A172 (cell line): ENCODE results near the gene NUDT22. TPM values are rescaled to one million over a fixed set of nuclear protein-coding genes. Genes with fewer than 3 reads are reported as not detected.

Experiments
- DNase-seq: peaks from one replicate; pipeline ENCODE4 v3.0.0-alpha.2; 2015; ENCODE audit warnings: low spot score
- total RNA-seq: library from RNA; depleted of rRNA; stranded (reverse); fragments of >200 nt; shearing (Covaris generic); gene quantifications from 2 replicates; pipeline ENCODE4 v1.2.3, GENCODE V29; 2014

NUDT22 gene
- total RNA-seq, 1 experiment from 2014 or later, result 49.3 TPM

DNA sequence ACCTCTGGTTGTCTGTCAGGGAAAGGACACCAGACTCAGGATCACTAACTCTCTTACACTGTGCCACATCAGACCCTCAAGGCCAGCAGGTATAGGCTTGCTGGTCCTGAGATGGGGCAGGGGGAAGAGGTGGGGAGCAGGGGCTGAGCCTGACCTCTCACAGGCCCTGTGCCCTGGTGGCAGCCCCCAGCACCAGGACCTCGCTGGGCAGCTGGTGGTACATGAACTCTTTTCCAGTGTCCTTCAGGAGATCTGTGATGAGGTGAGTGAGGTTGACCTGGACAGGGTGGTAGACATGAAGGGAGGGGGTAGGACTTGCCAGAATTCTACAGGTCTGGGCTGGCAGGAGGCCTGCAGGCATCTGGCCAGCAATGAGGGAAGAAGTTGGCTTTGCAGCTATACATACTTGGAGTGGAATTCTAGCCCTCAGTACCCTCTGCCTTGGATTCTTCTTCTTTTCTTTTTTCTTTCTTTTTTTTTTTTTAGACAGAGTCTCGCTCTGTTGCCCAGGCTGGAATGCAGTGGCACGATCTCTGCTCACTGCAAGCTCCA is 1.4 kb downstream of the NUDT22 start:
- no peak for DNase-seq

DNA sequence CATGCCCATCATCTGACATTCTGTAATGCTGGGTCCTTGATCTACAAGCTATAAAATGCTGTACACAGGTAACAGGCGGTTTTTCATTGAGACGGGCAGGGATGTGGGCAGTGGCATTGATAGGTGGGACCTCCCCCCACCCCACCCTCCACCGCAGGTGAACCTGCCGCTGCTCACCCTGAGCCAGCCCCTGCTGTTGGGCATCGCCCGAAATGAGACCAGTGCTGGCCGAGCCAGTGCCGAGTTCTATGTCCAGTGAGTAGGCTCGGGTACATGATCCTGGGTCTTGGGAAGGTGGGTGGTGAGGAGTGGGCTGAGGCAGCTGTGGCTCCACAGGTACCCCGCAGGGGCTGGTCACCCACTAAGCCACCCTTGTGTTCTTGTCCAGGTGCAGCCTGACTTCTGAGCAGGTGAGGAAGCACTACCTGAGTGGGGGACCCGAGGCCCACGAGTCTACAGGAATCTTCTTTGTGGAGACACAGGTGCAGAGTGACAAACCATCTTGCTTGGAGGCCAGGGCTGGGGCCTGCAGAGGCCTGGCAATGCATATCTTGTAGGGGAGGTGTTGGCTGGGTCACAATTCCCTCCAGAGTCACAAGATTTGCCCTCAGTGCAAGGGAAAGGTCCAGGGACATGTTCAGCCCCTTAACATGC is 3.1 kb downstream of the NUDT22 start:
- DNase-seq, result no peak

DNA sequence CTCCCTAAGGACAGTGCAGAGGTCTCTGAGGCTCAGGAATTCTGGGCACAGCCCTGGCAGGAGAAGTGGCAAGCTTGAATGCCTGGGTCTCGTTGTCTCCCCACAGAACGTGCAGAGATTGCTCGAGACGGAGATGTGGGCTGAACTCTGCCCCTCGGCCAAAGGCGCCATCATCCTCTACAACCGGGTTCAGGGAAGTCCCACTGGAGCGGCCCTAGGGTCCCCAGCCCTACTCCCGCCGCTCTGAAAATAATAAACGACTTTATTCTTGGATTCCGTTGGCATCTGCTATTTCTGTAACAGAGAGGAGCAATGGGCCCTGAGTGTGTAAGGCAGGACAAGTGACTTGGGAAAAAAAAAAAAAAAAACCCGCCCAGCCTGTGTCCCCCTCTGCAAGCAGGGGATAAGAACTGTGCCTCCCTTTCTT is 3.7 kb downstream of the NUDT22 start:
- no peak for DNase-seq

DNA sequence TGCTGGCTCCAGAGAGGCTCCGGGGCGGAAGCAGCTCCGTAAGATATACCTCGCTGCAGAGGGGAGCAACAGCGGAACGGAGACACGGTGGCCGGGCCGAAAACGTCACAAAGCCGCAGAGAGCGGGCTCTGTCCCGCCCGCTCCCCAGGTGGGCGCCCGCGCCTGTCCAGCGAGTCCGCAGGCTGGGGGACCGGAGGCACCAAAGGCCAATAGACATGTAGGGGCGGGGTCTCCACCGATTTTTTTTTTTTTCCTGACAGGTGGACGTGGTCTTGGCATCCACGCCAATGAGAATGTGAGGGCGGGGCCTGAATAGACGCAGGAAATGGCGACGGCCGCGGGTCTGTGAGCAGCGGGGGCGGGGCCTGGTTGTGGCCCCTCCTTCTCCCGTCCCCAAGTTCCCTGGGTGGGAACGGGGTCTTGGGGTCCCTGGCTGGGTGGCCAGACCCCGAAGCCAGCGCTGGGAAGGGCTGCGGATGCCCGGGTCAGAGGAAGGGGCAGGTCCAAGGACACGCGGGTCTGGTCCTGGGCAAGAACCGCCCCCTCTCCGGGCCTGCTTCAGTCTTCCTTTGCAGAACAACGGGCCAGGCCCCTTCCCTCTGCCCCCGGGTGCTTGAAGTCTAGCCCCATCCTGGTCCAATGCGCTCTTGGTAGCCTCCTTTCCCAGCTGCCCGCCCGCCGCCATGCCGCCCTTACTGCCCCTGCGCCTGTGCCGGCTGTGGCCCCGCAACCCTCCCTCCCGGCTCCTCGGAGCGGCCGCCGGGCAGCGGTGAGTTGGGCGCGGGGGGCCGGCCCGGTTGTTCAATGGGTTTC is 4.3 kb downstream of the NUDT22 start, which contains the start of gene DNAJC4:
DNAJC4 (plus strand) TSS at position 378 of the 814 bp plus-strand sequence; CDS start at position 685, 307 bp downstream.
- DNase-seq, result peak; percentile 84

DNA sequence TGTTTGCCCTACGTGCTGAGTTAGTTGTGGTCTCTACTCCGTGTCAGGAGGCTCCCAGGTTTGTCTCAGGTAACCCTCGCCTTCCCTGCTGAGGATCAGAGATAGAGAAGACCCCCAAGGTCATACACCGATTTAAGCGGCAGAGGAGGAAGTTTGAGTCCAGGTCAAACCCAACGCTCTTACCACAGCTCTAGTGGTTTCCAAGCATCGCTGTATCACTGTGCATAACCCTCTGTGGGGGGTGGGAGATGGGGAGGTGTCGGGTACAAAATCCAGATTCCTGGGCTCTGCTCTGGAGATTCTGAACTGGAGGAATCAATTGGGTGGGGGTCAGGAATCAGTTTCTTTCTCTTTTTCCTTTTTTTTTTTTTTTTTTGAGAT is 4.9 kb downstream of the NUDT22 start:
- no peak for DNase-seq

DNA sequence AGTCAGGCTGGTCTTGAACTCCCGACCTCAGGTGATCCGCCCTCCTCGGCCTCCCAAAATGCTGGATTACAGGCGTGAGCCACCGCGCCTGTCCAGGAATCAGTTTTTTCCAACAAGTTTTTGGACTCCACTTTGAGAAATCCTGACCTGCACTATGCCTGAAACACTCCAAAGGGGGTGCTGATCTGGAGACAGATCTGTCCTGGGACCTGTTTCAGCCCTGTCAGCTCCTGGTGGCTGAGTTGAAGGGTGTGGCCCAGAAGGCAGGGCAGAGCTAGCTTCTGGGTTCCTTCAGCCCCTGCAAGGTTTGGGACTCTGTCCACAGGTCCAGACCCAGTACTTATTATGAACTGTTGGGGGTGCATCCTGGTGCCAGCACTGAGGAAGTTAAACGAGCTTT is 5.5 kb downstream of the NUDT22 start:
- DNase-seq, result no peak

DNA sequence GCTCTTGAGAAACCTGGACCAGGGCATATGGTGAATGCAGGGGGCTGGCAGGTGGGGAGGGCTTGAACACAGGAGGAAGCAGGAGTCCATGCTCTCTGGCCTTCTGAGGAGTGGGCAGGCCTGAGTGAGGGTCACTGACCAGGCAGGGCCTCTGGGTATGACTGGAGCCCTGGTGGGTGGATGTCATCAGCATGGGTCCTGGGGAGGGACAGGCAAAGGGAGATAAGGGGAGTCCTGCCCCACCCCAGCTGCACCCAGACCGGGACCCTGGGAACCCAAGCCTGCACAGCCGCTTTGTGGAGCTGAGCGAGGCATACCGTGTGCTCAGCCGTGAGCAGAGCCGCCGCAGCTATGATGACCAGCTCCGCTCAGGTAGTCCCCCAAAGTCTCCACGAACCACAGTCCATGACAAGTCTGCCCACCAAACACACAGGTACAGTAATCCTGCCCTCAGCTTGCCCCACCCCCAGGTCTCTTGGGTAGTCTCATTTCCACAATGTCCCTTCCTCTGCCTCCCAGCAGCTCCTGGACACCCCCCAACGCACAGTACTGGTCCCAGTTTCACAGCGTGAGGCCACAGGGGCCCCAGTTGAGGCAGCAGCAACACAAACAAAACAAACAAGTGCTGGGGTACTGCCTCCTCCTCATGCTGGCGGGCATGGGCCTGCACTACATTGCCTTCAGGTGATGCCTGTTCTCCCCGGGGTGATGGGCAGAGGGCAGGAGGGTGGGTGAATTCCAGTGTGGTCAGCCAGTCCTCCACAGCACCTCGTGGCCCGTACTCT is 6.3 kb downstream of the NUDT22 start:
- DNase-seq, result no peak

DNA sequence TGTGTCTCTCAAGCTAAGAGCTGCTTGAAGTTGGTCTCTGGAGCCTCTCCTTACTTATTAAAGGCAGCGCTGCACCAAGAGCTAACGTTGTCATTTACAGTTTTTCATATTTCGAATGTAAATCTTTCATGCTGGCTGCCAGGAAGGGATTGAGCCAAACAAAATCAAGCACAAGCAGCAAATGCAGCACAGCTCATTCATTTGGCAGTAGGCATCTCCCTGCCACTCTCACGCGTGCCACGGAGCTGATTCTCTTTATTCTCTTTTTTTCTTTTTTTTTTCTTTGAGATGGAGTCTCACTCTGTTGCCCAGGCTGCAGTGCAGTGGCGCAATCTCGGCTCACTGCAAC is 6.9 kb downstream of the NUDT22 start:
- no peak for DNase-seq

DNA sequence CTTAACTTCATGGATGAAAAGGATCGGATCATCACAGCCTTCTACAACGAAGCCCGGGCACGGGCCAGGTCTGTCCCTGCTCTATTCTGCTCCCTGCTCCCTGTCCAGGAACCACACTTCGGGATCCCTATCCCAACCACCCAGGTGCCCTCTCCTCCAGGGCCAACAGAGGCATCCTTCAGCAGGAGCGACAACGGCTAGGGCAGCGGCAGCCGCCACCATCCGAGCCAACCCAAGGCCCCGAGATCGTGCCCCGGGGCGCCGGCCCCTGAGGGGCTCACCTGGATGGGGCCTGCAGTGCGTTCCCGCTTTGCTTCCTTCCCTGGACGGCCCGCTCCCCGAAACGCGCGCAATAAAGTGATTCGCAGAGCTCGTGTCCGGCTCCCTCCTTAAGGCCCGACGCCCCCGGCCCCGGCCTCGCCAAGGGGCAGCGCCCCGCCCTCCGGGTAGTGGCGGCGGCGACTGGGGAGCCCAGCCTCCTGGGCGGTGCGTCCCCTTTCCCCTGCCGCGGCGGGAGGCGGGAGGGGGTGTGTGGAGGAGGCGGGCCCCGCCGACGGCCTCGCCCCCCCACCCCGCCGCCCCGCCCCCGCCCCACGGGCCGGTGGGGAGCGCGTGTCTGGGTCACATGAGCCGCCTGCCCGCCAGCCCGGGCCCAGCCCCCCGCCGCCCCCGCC is 8.0 kb downstream of the NUDT22 start, which contains the start of gene VEGFB:
VEGFB (plus strand) TSS at position 672 of the 674 bp plus-strand sequence. CDS start 250 bp downstream, outside the sequence.
- DNase-seq, result no peak

DNA sequence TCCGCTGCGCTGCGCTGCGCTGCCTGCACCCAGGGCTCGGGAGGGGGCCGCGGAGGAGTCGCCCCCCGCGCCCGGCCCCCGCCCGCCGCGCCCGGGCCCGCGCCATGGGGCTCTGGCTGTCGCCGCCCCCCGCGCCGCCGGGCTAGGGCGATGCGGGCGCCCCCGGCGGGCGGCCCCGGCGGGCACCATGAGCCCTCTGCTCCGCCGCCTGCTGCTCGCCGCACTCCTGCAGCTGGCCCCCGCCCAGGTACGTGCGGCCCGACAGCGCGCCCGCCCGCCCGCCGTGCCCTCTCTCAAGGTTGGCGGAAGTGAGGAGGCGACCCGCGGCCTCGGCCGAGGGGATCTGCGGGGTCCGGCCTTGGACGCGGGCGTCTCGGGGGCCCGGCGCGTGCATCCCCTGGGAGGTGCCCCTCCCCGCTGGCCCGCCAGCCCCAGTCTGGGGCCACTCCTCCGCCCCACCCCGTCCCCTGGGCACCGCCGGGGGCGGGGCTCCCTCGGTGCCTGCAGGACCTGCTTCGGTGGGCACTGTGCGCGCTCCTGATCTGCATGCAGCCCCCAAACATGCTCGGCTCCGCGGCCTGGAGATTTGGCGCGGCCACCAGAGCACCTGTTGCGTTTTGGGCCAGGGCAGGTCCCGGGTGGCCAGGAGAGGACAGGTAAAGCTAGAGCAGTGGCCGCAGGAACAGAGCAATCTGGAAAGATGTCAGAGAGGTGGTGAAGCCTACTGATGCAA is 8.7 kb downstream of the NUDT22 start:
- no peak for DNase-seq

DNA sequence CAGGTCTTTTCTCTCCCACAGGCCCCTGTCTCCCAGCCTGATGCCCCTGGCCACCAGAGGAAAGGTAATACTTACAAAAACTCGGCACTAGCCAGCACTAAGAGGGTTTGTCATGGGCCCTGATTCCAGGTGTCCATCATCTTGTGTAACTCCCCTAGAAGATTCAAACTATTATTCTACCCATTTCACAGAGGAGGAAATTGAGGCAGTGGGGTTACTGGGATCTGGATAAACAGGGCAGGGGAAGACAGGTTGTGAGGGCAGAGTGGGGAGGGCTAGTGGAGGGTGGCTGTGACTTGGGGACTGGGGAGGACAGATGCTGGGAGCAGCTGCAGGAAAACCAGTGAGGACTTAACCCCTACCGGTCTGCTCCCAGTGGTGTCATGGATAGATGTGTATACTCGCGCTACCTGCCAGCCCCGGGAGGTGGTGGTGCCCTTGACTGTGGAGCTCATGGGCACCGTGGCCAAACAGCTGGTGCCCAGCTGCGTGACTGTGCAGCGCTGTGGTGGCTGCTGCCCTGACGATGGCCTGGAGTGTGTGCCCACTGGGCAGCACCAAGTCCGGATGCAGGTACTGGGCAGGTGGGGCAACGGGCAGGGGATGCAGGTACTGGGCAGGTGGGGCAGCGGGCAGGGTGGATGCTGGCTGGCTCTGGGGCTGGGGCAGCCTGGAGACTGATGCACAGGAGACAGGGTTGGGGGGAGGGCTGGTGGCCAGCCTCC is 9.5 kb downstream of the NUDT22 start:
- no peak for DNase-seq

DNA sequence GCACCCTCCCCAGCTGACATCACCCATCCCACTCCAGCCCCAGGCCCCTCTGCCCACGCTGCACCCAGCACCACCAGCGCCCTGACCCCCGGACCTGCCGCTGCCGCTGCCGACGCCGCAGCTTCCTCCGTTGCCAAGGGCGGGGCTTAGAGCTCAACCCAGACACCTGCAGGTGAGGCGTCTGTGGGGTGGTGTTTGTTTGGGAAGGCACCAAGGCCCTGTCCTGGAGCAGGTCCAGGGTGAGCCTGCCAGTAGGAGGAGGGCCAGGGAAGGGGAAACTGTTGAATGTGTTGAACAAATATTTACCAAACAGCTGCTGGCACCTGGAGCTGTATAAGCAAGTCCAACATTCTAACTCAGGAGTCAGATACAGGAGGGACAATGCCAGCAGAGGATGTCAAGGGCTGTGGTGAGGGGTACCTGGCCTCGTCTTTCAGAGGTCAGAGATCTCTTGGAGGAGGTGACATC is 11.4 kb downstream of the NUDT22 start:
- no peak for DNase-seq

DNA sequence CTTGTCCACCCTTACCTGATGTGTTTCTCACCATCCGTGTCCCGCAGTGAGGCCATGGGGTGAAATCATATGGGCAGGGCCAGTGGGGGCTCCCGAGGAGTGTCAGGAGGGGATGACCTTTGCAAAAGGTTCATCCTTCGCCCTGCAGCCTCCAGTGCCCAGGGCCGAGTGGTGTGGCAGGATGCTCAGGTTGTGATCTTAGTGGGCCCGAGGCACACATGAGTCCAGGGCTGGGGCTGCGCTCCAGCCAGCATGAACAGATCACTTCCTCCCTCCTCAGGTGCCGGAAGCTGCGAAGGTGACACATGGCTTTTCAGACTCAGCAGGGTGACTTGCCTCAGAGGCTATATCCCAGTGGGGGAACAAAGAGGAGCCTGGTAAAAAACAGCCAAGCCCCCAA is 12.0 kb downstream of the NUDT22 start:
- no peak for DNase-seq

DNA sequence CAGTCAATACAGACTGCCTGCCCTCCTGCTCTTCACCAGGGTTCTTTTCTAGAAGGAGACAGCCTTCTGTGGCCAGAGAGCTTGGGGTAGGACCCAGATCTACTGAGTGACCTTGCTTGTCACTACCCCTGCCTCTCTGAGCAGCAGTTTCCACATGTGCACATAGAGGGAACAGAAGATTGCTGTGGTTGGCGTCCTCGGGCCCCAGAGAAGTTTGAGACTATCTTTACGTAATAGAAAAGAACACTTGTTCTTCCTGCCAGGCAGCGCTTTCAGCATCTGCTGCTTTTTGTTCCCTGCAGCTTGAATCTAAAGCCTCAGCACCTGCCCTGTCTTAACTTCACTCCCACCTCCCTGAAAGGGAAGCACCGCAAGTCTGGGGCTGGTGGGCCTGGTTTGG is 12.9 kb downstream of the NUDT22 start:
- no peak for DNase-seq

DNA sequence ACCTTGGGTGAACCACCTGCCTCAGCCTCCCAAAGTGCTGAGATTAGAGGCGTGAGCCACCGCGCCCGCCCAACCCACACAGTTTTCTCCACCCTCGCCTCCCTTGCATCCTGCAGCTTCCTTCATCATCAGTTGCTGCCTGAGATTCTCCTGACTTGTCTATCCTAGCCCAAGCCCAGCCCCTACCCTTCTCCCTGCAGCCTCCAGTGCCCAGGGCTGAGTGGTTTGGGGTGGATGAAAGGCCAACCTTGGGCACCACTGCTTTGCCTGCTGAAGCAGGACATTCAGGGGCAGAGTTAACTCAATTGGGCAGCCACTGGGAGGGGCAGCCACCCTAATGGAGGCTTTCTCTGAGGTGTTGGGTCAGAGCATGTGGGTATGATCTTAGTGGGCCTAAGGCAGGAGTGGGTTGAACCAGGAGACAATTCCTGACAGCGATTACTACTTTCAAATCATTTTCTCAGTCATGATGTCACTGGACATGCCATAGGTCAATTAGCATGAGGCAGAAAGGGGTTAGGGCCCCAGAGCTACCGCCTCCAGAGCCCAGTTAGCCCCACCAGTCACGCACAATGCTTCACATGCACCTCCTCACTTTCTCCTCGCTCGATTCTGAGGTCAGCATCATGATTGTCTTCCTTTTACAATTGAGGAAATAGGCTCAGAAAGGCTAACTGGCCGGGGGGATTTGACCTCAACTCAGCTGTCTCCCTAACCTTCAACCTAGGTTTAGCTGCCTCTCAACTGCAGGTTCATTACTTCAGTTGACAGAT is 13.8 kb downstream of the NUDT22 start:
- no peak for DNase-seq

DNA sequence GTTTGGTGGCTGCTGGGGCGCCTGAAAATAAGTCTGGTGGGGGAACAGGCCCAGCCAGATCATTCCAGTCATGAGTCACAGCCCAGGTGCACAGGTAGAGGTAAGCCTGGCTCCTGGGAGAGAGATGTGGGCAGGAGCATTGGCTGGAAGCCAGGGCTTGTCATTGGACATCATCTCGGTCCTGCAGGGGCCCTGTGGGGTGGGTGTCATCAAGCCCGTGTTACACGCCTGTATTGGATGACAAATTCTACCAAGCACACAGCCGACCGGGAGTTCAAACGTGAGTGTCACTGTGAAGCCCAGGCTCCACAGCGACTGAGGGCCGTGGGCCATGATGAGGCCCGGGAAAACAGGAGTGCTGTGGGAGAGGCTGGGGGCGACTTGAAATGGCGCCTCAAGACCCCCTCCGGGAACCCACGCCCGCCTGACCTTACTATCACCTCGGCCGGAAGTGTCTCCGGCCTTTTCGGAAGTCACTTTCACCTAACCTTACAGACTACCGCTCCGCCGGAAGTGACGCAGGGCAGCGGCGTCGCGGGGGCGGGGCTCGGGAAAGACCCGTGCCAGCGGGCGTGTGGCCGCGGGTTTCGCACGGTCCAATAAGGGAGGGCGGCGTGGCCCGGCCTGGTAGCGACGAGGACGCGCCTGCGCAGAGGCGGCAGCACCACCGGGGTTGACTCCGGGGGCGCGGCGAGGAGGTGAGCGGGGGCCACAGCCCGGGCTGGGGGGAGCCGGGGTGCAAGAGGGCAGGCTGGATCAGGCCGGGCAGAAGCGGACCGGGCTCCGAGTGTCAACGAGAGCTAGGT is 14.6 kb downstream of the NUDT22 start, which contains the start of gene FKBP2:
FKBP2 (plus strand) TSS at position 661 of the 806 bp plus-strand sequence. CDS start 1,293 bp downstream, outside the sequence.
- DNase-seq, result peak; percentile 89

DNA sequence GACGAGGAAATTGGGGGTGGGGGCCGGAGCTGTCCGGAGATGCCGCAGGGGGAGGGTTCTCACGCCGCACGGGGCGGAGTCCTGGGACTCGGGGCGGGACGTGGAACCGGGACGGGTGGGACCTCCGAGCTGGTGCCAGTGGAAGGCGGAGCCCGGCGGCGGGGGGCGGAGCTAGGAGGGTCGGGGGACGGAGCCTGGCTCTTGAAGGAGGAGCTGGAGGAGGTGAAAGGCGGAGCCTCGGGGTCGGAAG is 15.1 kb downstream of the NUDT22 start:
- no peak for DNase-seq
